Esophagus (tissue), 2 donors: ENCODE results near the gene RRP7A. TPM values are rescaled to one million over a fixed set of nuclear protein-coding genes. Genes with fewer than 3 reads are reported as not detected.
"Not testable (repeated sequence)": the region's sequence is repeated elsewhere in the genome, so short reads cannot be mapped to it uniquely, and the experiment has no call there.

ENCODE experiments used
- H3K27ac ChIP-seq, 2 donors: one replicate each; pipeline ENCODE4 v1.5.1; 2013; ENCODE audit warnings: low read depth in 2 of 2, mild to moderate bottlenecking in 2 of 2, inconsistent platforms in 1 of 2, low read length in 1 of 2, moderate library complexity in 1 of 2
- H3K27me3 ChIP-seq, 2 donors: one replicate each; pipeline ENCODE4 v1.6.1; 2013; ENCODE audit warnings: low read length in 2 of 2, control low read depth in 1 of 2, mild to moderate bottlenecking in 1 of 2; ENCODE audit not compliant: insufficient read depth in 2 of 2, control insufficient read depth in 1 of 2
- H3K36me3 ChIP-seq, 2 donors: one replicate each; pipeline ENCODE4 v1.6.1; 2013; ENCODE audit warnings: low read length in 1 of 2; ENCODE audit not compliant: control insufficient read depth in 2 of 2, insufficient read depth in 2 of 2
- H3K4me1 ChIP-seq, 2 donors: one replicate each; pipeline ENCODE4 v1.6.1; 2013; ENCODE audit warnings: low read length in 1 of 2; ENCODE audit not compliant: control insufficient read depth in 2 of 2, insufficient read depth in 2 of 2
- H3K4me3 ChIP-seq, 2 donors: one replicate each; pipeline ENCODE4 v1.5.1; 2013; ENCODE audit warnings: low read length in 2 of 2, mild to moderate bottlenecking in 2 of 2, low read depth in 1 of 2, moderate library complexity in 1 of 2
- H3K9me3 ChIP-seq, 2 donors: one replicate each; pipeline ENCODE4 v1.6.1; 2013; ENCODE audit warnings: mild to moderate bottlenecking in 2 of 2, low read depth in 1 of 2, low read length in 1 of 2, moderate library complexity in 1 of 2; ENCODE audit not compliant: control insufficient read depth in 2 of 2, insufficient read depth in 1 of 2
- WGBS, 2 donors: extraction: QIAGEN DNeasy Blood & Tissue Kit; methylation state at CpG; one replicate each; pipeline ENCODE4 v1.1.7; 2013; 5-methylcytosine and 5-hydroxymethylcytosine counted together
- polyA plus RNA-seq, 2 donors: library from polyadenylated mRNA; stranded (reverse); fragments of 200-250 nt; gene quantifications; one replicate each; pipeline ENCODE4 v1.2.3, GENCODE V29; 2013
- donor health status: healthy with polysubstance abuse.
- donor health status: Bipolar disorder and iron deficiency.

Gene RRP7A
- polyA plus RNA-seq, 2 donors = 8.8 to 19.0 TPM

DNA sequence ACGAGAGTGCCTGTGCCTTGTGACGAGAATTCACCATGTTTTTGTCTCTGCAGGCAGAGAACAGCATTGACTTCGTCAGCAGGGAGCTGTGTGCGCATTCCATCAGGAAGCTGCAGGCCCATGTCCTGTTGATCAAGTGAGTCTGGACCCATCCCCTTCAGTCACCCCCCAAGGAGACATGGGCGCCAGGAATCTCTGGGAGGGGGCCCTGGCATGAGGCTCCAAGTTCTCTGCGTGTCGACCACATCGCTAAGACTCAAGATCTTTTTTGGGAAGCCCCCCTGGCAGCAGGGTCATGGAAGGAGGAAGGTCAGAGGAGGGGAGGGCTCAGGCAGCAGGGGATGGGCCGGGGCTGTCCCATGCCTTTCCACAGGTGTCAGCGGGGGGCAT is 10.6 kb downstream of the RRP7A start:
- not testable (repeated sequence) for H3K36me3 ChIP-seq
- 58 to 59% methylated on average over 7 to 10 of the region's 10 CpGs for WGBS, 2 donors

DNA sequence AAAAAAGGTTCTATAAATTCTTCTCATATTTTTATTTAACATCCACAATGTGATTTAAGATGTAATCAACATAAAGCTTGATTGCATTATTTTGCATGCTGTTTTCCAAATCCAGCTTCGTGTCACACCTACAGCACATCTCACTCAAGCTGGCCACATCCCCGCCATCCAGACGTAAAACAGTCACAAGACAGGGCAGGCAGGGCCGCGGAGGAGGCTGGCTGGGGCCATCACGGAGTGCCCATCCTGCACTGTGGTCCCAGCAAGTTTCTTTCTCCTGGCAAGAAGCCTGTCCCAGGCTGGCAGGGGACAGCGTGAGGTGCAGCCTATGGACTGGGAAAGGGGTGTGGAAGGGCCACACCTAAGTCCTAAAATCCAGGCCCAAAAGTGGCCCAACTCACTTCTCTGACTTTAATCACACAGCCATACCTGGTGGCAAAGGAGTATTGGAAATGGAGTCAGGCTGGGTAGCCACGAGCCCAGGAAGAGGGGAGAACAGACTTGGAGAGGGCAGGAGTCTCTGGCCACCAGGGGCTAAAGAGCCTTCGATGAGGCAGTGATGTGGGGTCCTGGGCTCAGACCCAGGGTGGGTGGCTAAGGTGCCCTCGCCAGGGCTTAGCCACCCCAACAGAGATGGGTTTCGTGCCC is 11.1 kb downstream of the RRP7A start:
- not testable (repeated sequence) for H3K27ac ChIP-seq, H3K4me1 ChIP-seq, H3K36me3 ChIP-seq, H3K9me3 ChIP-seq, H3K4me3 ChIP-seq, H3K27me3 ChIP-seq
- 41 to 51% methylated on average over 7 to 11 of the region's 11 CpGs for WGBS, 2 donors

More for the DNA sequence above, 10.6 kb downstream of the RRP7A start:
- not testable (repeated sequence) for H3K27me3 ChIP-seq, H3K27ac ChIP-seq, H3K4me3 ChIP-seq, H3K9me3 ChIP-seq, H3K4me1 ChIP-seq

- 20 to 31% methylated on average over 25 to 26 of the region's 26 CpGs for WGBS, 2 donors
- peaks cover 6% of the 10 kb centered on the region in 2 donors for H3K4me1 ChIP-seq
- H3K36me3 ChIP-seq = no peaks in the 10 kb centered on the region
- no peaks in the 10 kb centered on the region for H3K27me3 ChIP-seq
- peak overlapping the region; percentile 44 to 48 for H3K4me3 ChIP-seq
- H3K9me3 ChIP-seq = no peaks in the 10 kb centered on the region
- H3K27ac ChIP-seq = peak overlapping the region; percentile 29 to 90
Observed at GRCh38 chr22:42500836-42501179, 18.8 kb downstream of the RRP7A start.

DNA sequence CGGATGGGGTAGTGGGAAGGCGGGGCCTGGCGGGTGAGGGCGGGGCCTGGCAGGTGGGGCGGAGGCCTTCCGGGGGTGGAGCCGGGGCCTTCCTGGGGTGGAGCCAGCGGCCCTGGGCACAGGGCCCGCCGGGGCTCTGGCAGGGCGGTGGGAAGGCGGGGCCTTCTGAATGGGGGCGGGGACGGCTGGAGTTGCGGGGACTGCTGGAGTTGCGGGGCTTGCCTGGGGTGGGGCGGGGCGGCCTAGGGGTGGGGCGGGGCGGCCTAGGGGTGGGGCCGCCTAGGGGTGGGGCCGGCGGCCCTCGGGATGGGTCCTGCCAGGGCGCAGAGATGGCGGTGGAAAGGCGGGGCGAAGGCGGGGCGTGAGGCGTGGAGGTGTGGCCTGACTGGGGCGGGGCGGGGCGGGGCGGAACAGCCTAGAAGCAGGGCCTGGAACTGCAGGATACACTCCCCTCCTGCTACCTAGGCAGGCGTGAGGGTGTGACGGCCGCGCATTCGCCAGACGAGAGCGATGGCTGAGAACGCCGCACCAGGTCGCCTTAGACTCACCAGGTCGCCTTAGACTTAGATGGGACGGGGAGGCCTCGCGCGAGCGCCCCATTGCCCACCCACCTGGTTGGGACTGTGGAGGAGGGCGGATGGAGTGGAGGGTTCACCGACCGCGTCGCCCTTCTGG is 19.3 kb downstream of the RRP7A start:
- 2 to 4% methylated on average over 39 to 56 of the region's 56 CpGs for WGBS, 2 donors
- H3K4me3 ChIP-seq = peak overlapping the region; percentile 44 to 48
- H3K4me1 ChIP-seq = peaks cover 6% of the 10 kb centered on the region in 2 donors

DNA sequence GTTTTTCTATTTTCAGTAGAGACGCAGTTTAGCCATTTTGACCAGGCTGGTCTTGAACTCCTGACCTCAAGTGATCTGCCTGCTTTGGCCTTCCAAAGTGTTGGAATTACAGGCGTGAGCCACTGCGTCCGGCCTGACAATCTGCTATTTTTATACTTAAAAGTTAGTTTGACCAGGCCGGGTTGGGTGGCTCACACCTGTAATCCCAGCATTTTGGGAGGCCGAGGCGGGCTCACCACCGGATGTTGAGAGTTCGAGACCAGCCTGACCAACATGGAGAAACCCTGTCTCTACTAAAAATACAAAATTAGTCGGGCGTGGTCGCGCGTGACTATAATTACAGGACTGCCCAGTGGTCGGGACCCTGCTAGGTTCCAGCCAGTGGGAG is 19.8 kb downstream of the RRP7A start:
- H3K9me3 ChIP-seq, H3K27me3 ChIP-seq, H3K4me3 ChIP-seq, H3K36me3 ChIP-seq, H3K4me1 ChIP-seq: not testable (repeated sequence)
- WGBS, 2 donors = 57 to 59% methylated on average over 15 of the region's 15 CpGs
- peak overlapping the region; percentile 49 to 89 for H3K27ac ChIP-seq

More for the DNA sequence above, 19.3 kb downstream of the RRP7A start:
- Histone ChIP-seq H3K36me3 (no peaks in the 10 kb centered on the region), H3K9me3 (no peaks in the 10 kb centered on the region), H3K27ac (peak overlapping the region; percentile 49 to 90), H3K27me3 (no peaks in the 10 kb centered on the region)

DNA sequence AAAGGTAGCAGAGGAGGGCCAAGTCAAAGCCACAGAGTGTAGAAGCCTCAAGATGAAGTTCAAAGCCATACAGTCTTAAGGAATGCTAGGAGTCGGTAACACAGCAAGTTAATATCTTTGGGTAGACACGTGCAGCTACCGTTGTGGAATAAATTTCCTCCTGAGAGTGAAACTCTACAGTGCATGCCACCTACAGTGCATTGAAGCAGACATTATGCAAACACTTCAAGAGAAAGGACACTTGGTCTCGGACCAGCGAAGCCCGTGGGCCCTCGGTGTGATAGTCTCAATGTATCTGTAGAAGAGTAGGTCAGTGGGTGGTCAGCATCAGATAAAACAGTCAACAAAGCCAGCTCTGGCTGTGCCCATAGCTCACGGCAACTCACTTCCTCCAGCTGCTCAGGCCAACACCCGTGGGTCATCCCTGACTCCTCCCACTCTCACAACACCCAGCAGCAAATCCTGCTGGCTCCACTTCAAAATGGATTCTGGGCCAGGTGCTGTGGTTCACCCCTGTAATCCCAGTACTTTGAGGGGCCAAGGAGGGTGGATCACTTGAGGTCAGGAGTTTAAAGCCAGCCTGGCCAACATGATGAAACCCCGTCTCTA is 24.0 kb downstream of the RRP7A start:
- 64 to 68% methylated on average over 10 of the region's 10 CpGs for WGBS, 2 donors
- not testable (repeated sequence) for H3K27ac ChIP-seq

DNA sequence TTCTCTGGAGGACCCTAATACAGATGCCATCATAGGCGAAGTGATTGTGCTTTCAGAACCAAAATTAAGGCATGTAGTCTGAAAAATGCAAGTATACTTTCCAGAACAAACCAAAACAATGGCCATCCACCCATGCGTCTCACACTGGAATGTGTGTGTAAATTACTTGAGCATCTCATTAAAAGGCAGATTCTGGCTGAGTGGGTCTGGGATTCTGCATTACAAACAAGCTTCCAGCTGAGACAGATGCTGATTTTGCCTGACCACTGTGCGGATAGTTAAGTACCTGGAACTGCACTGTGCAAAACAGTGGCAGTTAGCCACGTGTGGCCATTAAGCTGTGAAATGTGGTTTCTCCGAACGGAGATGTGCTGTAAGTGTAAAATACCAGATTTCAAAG is 26.2 kb downstream of the RRP7A start:
- Histone ChIP-seq H3K4me3 (no peak overlapping the region), H3K36me3 (no peaks in the 10 kb centered on the region), H3K27ac (no peak overlapping the region), H3K27me3 (no peaks in the 10 kb centered on the region), H3K4me1 (no peaks in the 10 kb centered on the region), H3K9me3 (peaks cover 0 to 2% of the 10 kb centered on the region in 2 donors)
- WGBS, 2 donors = 77 to 80% methylated on average over 6 of the region's 6 CpGs

More for the DNA sequence above, 24.0 kb downstream of the RRP7A start:
- not testable (repeated sequence) for H3K27me3 ChIP-seq, H3K36me3 ChIP-seq, H3K4me3 ChIP-seq, H3K4me1 ChIP-seq, H3K9me3 ChIP-seq

GRCh38 chr22:42492323-42492690 is 27.3 kb downstream of the RRP7A start:
- WGBS, 2 donors = 96% methylated on average over 18 of the region's 18 CpGs
- Histone ChIP-seq H3K36me3 (no peaks in the 10 kb centered on the region), H3K4me1 (no peaks in the 10 kb centered on the region)

GRCh38 chr22:42490243-42490832 is 29.3 kb downstream of the RRP7A start:
- no peak overlapping the region for H3K27ac ChIP-seq
- 50 to 53% methylated on average over 8 of the region's 8 CpGs for WGBS, 2 donors
- no peaks in the 10 kb centered on the region for H3K27me3 ChIP-seq
- no peaks in the 10 kb centered on the region for H3K36me3 ChIP-seq
- H3K4me3 ChIP-seq = no peak overlapping the region
- H3K4me1 ChIP-seq = no peaks in the 10 kb centered on the region
- peaks cover 0 to 2% of the 10 kb centered on the region in 2 donors for H3K9me3 ChIP-seq

More at GRCh38 chr22:42492323-42492690, 27.3 kb downstream of the RRP7A start:
- Histone ChIP-seq H3K27ac (no peak overlapping the region), H3K27me3 (no peaks in the 10 kb centered on the region), H3K4me3 (no peak overlapping the region), H3K9me3 (peaks cover 0 to 2% of the 10 kb centered on the region in 2 donors)
